ENCODE measurements around the gene PANK4. TPM values are rescaled to one million over a fixed set of nuclear protein-coding genes. Genes with fewer than 3 reads are reported as not detected.
A peak's percentile ranks its signal among the peaks of the same experiment; 100 is the strongest.

Gene PANK4
- total RNA-seq, 1 experiment from 2014 or later: 27.0 TPM

GRCh38 chr1:2544875-2545640 lies 18.7 kb upstream of the PANK4 start:
- DNase-seq: no peak
- peaks cover 8% of the 10 kb centered on the region for H3K4me1 ChIP-seq
- no TSS peak for BruUV-seq (replicated peaks)
- intact Hi-C loops (cut with micrococcal nuclease; ENCODE audit: unreplicated experiment): no loop called here
- Mint-ChIP-seq H3K27ac (ENCODE audit: unreplicated experiment) (no peak overlapping the region), H3K36me3 (ENCODE audit: insufficient read depth, unreplicated experiment) (peaks cover 6% of the 10 kb centered on the region), H3K27me3 (ENCODE audit: insufficient read depth, unreplicated experiment) (no peaks in the 10 kb centered on the region), H3K9me3 (ENCODE audit: unreplicated experiment) (no peaks in the 10 kb centered on the region), H3K4me3 (ENCODE audit: unreplicated experiment) (peak overlapping the region; percentile 85), H3K4me1 (ENCODE audit: low read depth, unreplicated experiment) (no peaks in the 10 kb centered on the region)
- H3K36me3 ChIP-seq (ENCODE audit: control insufficient read depth, insufficient read depth, low read length): no peaks in the 10 kb centered on the region
- no peaks in the 10 kb centered on the region for H3K27me3 ChIP-seq (replicated peaks; ENCODE audit: control insufficient read depth, insufficient read depth, low read length)
- TF ChIP-seq, protein P1, sequence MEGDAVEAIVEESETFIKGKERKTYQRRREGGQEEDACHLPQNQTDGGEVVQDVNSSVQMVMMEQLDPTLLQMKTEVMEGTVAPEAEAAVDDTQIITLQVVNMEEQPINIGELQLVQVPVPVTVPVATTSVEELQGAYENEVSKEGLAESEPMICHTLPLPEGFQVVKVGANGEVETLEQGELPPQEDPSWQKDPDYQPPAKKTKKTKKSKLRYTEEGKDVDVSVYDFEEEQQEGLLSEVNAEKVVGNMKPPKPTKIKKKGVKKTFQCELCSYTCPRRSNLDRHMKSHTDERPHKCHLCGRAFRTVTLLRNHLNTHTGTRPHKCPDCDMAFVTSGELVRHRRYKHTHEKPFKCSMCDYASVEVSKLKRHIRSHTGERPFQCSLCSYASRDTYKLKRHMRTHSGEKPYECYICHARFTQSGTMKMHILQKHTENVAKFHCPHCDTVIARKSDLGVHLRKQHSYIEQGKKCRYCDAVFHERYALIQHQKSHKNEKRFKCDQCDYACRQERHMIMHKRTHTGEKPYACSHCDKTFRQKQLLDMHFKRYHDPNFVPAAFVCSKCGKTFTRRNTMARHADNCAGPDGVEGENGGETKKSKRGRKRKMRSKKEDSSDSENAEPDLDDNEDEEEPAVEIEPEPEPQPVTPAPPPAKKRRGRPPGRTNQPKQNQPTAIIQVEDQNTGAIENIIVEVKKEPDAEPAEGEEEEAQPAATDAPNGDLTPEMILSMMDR (IDR thresholded peaks at IDR 0.05; ENCODE audit: insufficient read depth in 1 of 2, low read depth in 1 of 2, low read length in 1 of 2, severe bottlenecking in 1 of 2, unreplicated experiment in 1 of 2): no peak
- ChIA-PET POLR2A (interaction anchor here (1.0 kb wide), 1 partner anchor 19 kb away, joined by 4 read pairs; the partner anchor contains the start of gene PANK4), CTCF (interaction anchor here (1.2 to 1.3 kb wide), 3 partner anchors 13 to 132 kb away, joined by 3 to 8 read pairs (median 4); partner anchors contain the start of gene PEX10)
- H3K9me3 ChIP-seq: no peaks in the 10 kb centered on the region
- H3K4me3 ChIP-seq (ENCODE audit: low read depth, low read length): no peak overlapping the region

- Mint-ChIP-seq H3K9me3 (ENCODE audit: unreplicated experiment) (no peaks in the 10 kb centered on the region), H3K4me3 (ENCODE audit: unreplicated experiment) (no peak overlapping the region), H3K36me3 (ENCODE audit: insufficient read depth, unreplicated experiment) (peaks cover 6% of the 10 kb centered on the region), H3K27ac (ENCODE audit: unreplicated experiment) (no peak overlapping the region), H3K27me3 (ENCODE audit: insufficient read depth, unreplicated experiment) (no peaks in the 10 kb centered on the region), H3K4me1 (ENCODE audit: low read depth, unreplicated experiment) (no peaks in the 10 kb centered on the region)
- BruUV-seq (replicated peaks): no TSS peak
- Histone ChIP-seq H3K4me3 (ENCODE audit: low read depth, low read length) (no peak overlapping the region), H3K4me1 (peaks cover 8% of the 10 kb centered on the region), H3K9me3 (no peaks in the 10 kb centered on the region), H3K36me3 (ENCODE audit: control insufficient read depth, insufficient read depth, low read length) (no peaks in the 10 kb centered on the region), H3K27me3 (replicated peaks; ENCODE audit: control insufficient read depth, insufficient read depth, low read length) (no peaks in the 10 kb centered on the region)
- DNase-seq: no peak
- ChIA-PET POLR2A (no interaction called here), CTCF (no interaction called here)
- TF ChIP-seq, protein P1 (IDR thresholded peaks at IDR 0.05; ENCODE audit: insufficient read depth in 1 of 2, low read depth in 1 of 2, low read length in 1 of 2, severe bottlenecking in 1 of 2, unreplicated experiment in 1 of 2): no peak
- intact Hi-C loops (cut with micrococcal nuclease; ENCODE audit: unreplicated experiment): no loop called here
Observed at GRCh38 chr1:2544093-2544874, 17.9 kb upstream of the PANK4 start.

DNA sequence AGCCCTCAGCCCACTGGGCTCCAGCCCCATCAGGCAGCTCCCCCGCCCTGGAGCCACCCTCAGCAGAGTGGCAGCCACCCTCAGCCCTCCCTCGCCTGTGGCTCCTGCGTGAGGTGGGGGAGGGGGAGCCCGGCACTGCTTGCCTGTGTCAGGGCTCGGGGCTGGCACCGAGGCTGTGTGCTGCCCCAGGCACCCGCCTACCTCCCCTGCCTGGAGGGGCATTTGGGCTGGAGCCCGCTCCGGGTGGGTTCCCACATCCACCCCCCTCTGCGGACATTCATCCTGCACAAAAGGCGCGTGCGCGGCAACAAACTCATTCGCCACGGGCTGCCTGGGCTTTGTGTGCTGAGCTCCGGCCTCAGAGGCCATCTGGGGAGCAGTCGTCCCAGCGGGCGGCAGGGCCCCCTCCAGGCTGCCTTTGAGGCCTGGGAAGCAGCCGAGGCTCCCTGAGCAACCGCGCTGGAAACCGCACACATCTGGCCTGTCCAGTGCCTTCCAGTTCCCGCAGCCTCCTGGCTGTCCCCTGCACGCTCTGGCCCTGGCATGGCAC lies 17.2 kb upstream of the PANK4 start:
- CTCF ChIA-PET: no interaction called here
- H3K27me3 ChIP-seq (replicated peaks; ENCODE audit: control insufficient read depth, insufficient read depth, low read length): no peaks in the 10 kb centered on the region
- Mint-ChIP-seq H3K9me3 (ENCODE audit: unreplicated experiment) (no peaks in the 10 kb centered on the region), H3K27me3 (ENCODE audit: insufficient read depth, unreplicated experiment) (no peaks in the 10 kb centered on the region), H3K4me1 (ENCODE audit: low read depth, unreplicated experiment) (no peaks in the 10 kb centered on the region), H3K4me3 (ENCODE audit: unreplicated experiment) (no peak overlapping the region), H3K36me3 (ENCODE audit: insufficient read depth, unreplicated experiment) (peaks cover 6% of the 10 kb centered on the region), H3K27ac (ENCODE audit: unreplicated experiment) (no peak overlapping the region)
- no peaks in the 10 kb centered on the region for H3K36me3 ChIP-seq (ENCODE audit: control insufficient read depth, insufficient read depth, low read length)
- peaks cover 8% of the 10 kb centered on the region for H3K4me1 ChIP-seq
- no peak overlapping the region for H3K4me3 ChIP-seq (ENCODE audit: low read depth, low read length)
- TF ChIP-seq, protein P1 (IDR thresholded peaks at IDR 0.05; ENCODE audit: insufficient read depth in 1 of 2, low read depth in 1 of 2, low read length in 1 of 2, severe bottlenecking in 1 of 2, unreplicated experiment in 1 of 2): no peak
- DNase-seq: no peak
- POLR2A ChIA-PET: no interaction called here
- BruUV-seq (replicated peaks): no TSS peak
- intact Hi-C loops (cut with micrococcal nuclease; ENCODE audit: unreplicated experiment): no loop called here
- H3K9me3 ChIP-seq: no peaks in the 10 kb centered on the region
